HG03135 (cell line): ENCODE results near the gene ERI3.

Source experiments
- ATAC-seq: cut with Tn5 transposase; IDR thresholded peaks from one replicate; pipeline ENCODE4 v1.9.1; 2021; ENCODE audit warnings: mild to moderate bottlenecking, moderate library complexity; ENCODE audit not compliant: unreplicated experiment

Gene ERI3

GRCh38 chr1:44318097-44319088 is 36.7 kb downstream of the ERI3 start:
- no peak for ATAC-seq

GRCh38 chr1:44316231-44316759 is 38.8 kb downstream of the ERI3 start:
- no peak for ATAC-seq

GRCh38 chr1:44315521-44315920 is 39.5 kb downstream of the ERI3 start:
- ATAC-seq, result no peak

- ATAC-seq, result no peak
These were observed 40.6 kb downstream of the ERI3 start for GRCh38 chr1:44314452-44314851.

- ATAC-seq, result no peak
These were observed 41.7 kb downstream of the ERI3 start for GRCh38 chr1:44313265-44313918.

GRCh38 chr1:44312399-44313196 is 42.5 kb downstream of the ERI3 start:
- ATAC-seq, result no peak

GRCh38 chr1:44310006-44310405 is 45.1 kb downstream of the ERI3 start:
- ATAC-seq, result no peak

GRCh38 chr1:44305962-44306422 is 49.1 kb downstream of the ERI3 start:
- no peak for ATAC-seq

- no peak for ATAC-seq
These were observed 51.5 kb downstream of the ERI3 start for GRCh38 chr1:44303532-44303931.

GRCh38 chr1:44302541-44302940 is 52.5 kb downstream of the ERI3 start:
- ATAC-seq, result no peak

- ATAC-seq, result no peak
These were observed 53.6 kb downstream of the ERI3 start for GRCh38 chr1:44301442-44301841.

- no peak for ATAC-seq
These were observed 54.2 kb downstream of the ERI3 start for GRCh38 chr1:44300852-44301251.

- no peak for ATAC-seq
These were observed 57.2 kb downstream of the ERI3 start for GRCh38 chr1:44297695-44298400.

GRCh38 chr1:44296806-44297205 is 58.3 kb downstream of the ERI3 start:
- no peak for ATAC-seq

GRCh38 chr1:44296086-44296485 is 59.0 kb downstream of the ERI3 start:
- no peak for ATAC-seq

GRCh38 chr1:44294588-44295007 is 60.5 kb downstream of the ERI3 start:
- no peak for ATAC-seq

GRCh38 chr1:44293761-44294315 is 61.2 kb downstream of the ERI3 start:
- ATAC-seq, result no peak

- ATAC-seq, result no peak
These were observed 62.4 kb downstream of the ERI3 start for GRCh38 chr1:44292651-44293050.

GRCh38 chr1:44290250-44291094 is 64.6 kb downstream of the ERI3 start:
- no peak for ATAC-seq
